GM12878 (cell line): ENCODE measurements around the gene CENPH. TPM values are rescaled to one million over a fixed set of nuclear protein-coding genes. Genes with fewer than 3 reads are reported as not detected.

ENCODE experiments used
- ATAC-seq: fragments of 200-7000 bp; cut with Tn5 transposase; 3 replicates; pipeline ENCODE4 v1.9.1; 2020; ENCODE audit warnings: mild to moderate bottlenecking, moderate library complexity
- BruUV-seq: library from RNA; stranded (reverse); fragments of 400-500 nt; replicated peaks from 2 replicates; lab custom pipeline; 2021; lab: Mats Ljungman, UMichigan
- CTCF ChIA-PET: fragments of 300-600 bp; sonication (Branson Sonifier 250); formaldehyde crosslinking; extraction: SDS; loops from one replicate; lab custom pipeline; 2021; ENCODE audit warnings: inconsistent platforms; lab: Yijun Ruan, JAX
- POLR2A ChIA-PET: fragments of 350-600 bp; formaldehyde crosslinking; extraction: SDS; loops from one replicate; lab custom pipeline; 2021; ENCODE audit warnings: inconsistent platforms; lab: Charles Lee
- RAD21 ChIA-PET: fragments of 300-600 bp; sonication (Branson Sonifier 250); formaldehyde crosslinking; loops from one replicate; lab custom pipeline; 2023; ENCODE audit warnings: antibody characterized with exemption; ENCODE audit not compliant: unreplicated experiment; lab: Charles Lee
- SMC1A ChIA-PET: fragments of 300-600 bp; sonication (Branson Sonifier 250); formaldehyde crosslinking; loops from one replicate; lab custom pipeline; 2023; ENCODE audit not compliant: unreplicated experiment, uncharacterized antibody; lab: Charles Lee
- DNase-seq: peaks from one replicate; pipeline ENCODE4 v3.0.0-alpha.2; 2011; ENCODE audit warnings: low read depth, low spot score
- FAIRE-seq: peaks from 3 replicates; lab custom pipeline; 2011; peaks lifted over from hg19 to GRCh38; lab: Jason Lieb, UNC
- H2AFZ ChIP-seq: 2 replicates; pipeline ENCODE4 v1.6.0; 2011; ENCODE audit warnings: low read depth, low read length, control low read depth; ENCODE audit not compliant: control insufficient read depth
- H3K27ac ChIP-seq: 2 replicates; pipeline ENCODE4 v1.5.1; 2011; ENCODE audit warnings: control low read depth; ENCODE audit not compliant: control insufficient read depth, insufficient read depth
- H3K27me3 ChIP-seq, 2 experiments: replicated peaks in 1 of 2; 2 replicates each; pipeline versions ENCODE4 v1.6.0 to v1.6.1; 2011; ENCODE audit warnings: low read length in 1 of 2; ENCODE audit not compliant: control insufficient read depth in 2 of 2, insufficient read depth in 2 of 2
- H3K36me3 ChIP-seq, 2 experiments: 2 replicates each; pipeline ENCODE4 v1.5.1; 2011; ENCODE audit warnings: low read length in 1 of 2; ENCODE audit not compliant: control insufficient read depth in 2 of 2, insufficient read depth in 2 of 2
- H3K4me1 ChIP-seq: 2 replicates; pipeline ENCODE4 v1.6.1; 2011; ENCODE audit warnings: mild to moderate bottlenecking, low read length, moderate library complexity, mixed read lengths; ENCODE audit not compliant: control insufficient read depth, insufficient read depth
- H3K4me2 ChIP-seq: 2 replicates; pipeline ENCODE4 v1.6.0; 2011; ENCODE audit warnings: control low read depth; ENCODE audit not compliant: control insufficient read depth, insufficient read depth
- H3K4me3 ChIP-seq: fragments of 200-600 bp; sonication (generic); 2 replicates; pipeline ENCODE4 v1.5.1; 2016
- H3K79me2 ChIP-seq: 2 replicates; pipeline ENCODE4 v1.6.0; 2011; ENCODE audit warnings: low read length; ENCODE audit not compliant: control insufficient read depth, insufficient read depth
- H3K9ac ChIP-seq: 2 replicates; pipeline ENCODE4 v1.8.0; 2011; ENCODE audit warnings: low read length, control low read depth, mixed read lengths; ENCODE audit not compliant: control insufficient read depth, insufficient read depth
- H3K9me3 ChIP-seq: replicated peaks from 3 replicates; pipeline ENCODE4 v1.5.1; 2011; ENCODE audit warnings: mild to moderate bottlenecking, low read length; ENCODE audit not compliant: control insufficient read depth, insufficient read depth
- H4K20me1 ChIP-seq: 2 replicates; pipeline ENCODE4 v1.6.0; 2011; ENCODE audit not compliant: control insufficient read depth, insufficient read depth
- ATF3 ChIP-seq: IDR thresholded peaks from 2 replicates; pipeline ENCODE4 v1.6.1; 2011; ENCODE audit warnings: low read depth, mild to moderate bottlenecking, low read length, moderate library complexity, borderline replicate concordance; ENCODE audit errors: extremely low read depth
- CBX3 ChIP-seq: fragments of 200-600 bp; sonication (generic); IDR thresholded peaks from 2 replicates; pipeline ENCODE4 v1.6.1; 2016; ENCODE audit warnings: low read depth, borderline replicate concordance
- CEBPB ChIP-seq, 2 experiments: fragments of 150-350 bp in 1 of 2; IDR thresholded peaks; 2 replicates each; pipeline ENCODE4 v1.6.1; 2012 to 2014; ENCODE audit warnings: low read depth in 2 of 2, low read length in 2 of 2, borderline replicate concordance in 1 of 2, inconsistent platforms in 1 of 2
- CHD2 ChIP-seq: IDR thresholded peaks from 2 replicates; pipeline ENCODE4 v1.6.1; 2011; ENCODE audit warnings: low read depth, low read length, improper control_type of control experiment, borderline replicate concordance
- MXI1 ChIP-seq: fragments of 150-350 bp; IDR thresholded peaks from 2 replicates; pipeline ENCODE4 v1.6.1; 2011; ENCODE audit warnings: low read depth, mild to moderate bottlenecking, inconsistent platforms, low read length, improper control_type of control experiment
- MYB ChIP-seq: fragments of 150-350 bp; IDR thresholded peaks from 2 replicates; pipeline ENCODE4 v1.6.1; 2014; ENCODE audit warnings: mild to moderate bottlenecking, low read depth, low read length, borderline replicate concordance
- SREBF2 ChIP-seq: IDR thresholded peaks from 2 replicates; pipeline ENCODE4 v1.6.1; 2012; ENCODE audit warnings: mild to moderate bottlenecking, low read length
- SUPT20H ChIP-seq: IDR thresholded peaks from 2 replicates; pipeline ENCODE4 v1.6.1; 2011; ENCODE audit warnings: low read depth, mild to moderate bottlenecking, low read length, moderate library complexity, borderline replicate concordance; ENCODE audit not compliant: control insufficient read depth
- TCF7 ChIP-seq: IDR thresholded peaks from 2 replicates; pipeline ENCODE4 v1.6.1; 2014; ENCODE audit warnings: antibody characterized with exemption, borderline replicate concordance
- ZBTB40 ChIP-seq: fragments of 450-650 bp; IDR thresholded peaks from 2 replicates; pipeline ENCODE4 v1.6.1; 2016; ENCODE audit warnings: mild to moderate bottlenecking, moderate library complexity, borderline replicate concordance
- ZNF592 ChIP-seq: fragments of 450-650 bp; IDR thresholded peaks from 2 replicates; pipeline ENCODE4 v1.6.1; 2017; ENCODE audit warnings: mild to moderate bottlenecking, moderate library complexity
- WGBS: methylation state at CpG from one replicate; pipeline ENCODE4 v1.1.6; 2016; ENCODE audit warnings: low lambda C conversion rate; ENCODE audit not compliant: insufficient replicate concordance, insufficient coverage; ENCODE audit errors: missing lambda C conversion rate; 5-methylcytosine and 5-hydroxymethylcytosine counted together
- in situ Hi-C: fragments of 300-500 bp; cut with MboI; formaldehyde crosslinking; loops from 9 replicates; pipeline ENCODE4 v1.14.3; 2018; ENCODE audit warnings: mixed read lengths
- intact Hi-C: fragments of 100-400 bp; cut with micrococcal nuclease; formaldehyde crosslinking; loops from one replicate; pipeline ENCODE4 v1.14.2; 2022; ENCODE audit not compliant: unreplicated experiment
- polyA plus RNA-seq, 11 experiments: library from polyadenylated mRNA; depleted of rRNA in 4 of 11; unstranded in 6 of 11; stranded (reverse) in 5 of 11; fragments of >200 nt; fragmentation: Nextera tagmentation in 4 of 11; fragmentation: Illumina TruSeq in 1 of 11; extraction: Ambion mirVana in 4 of 11; extraction: Trizol in 1 of 11; gene quantifications; 1 replicate in 1 of 11; 2 replicates in 10 of 11; pipeline versions ENCODE4 v1.2.1 to v1.2.3, GENCODE V29; 2011 to 2016; ENCODE audit warnings: inconsistent platforms in 2 of 11, missing spikeins in 2 of 11, low read depth in 1 of 11
- total RNA-seq, 4 experiments: library from RNA; depleted of rRNA in 3 of 4; stranded (reverse); fragments of >200 nt in 3 of 4; fragmentation: Illumina TruSeq in 1 of 4; extraction: Trizol in 1 of 4; gene quantifications; 2 replicates each; pipeline versions ENCODE4 v1.2.1 to v1.2.3, GENCODE V29; 2013 to 2021

CENPH gene
- total and polyA plus RNA-seq, 10 of the 15 experiments (the other 5 are each of a cell fraction or from before 2014, with no cell fraction given), result 7.3 to 65.6 (median 45.9) TPM

GRCh38 chr5:69237877-69238276 lies 48.5 kb downstream of the CENPH start (continued):
- TF ChIP-seq ZBTB40, result no peak
- TF ChIP-seq ATF3, result no peak
- TF ChIP-seq SREBF2, result no peak
- TF ChIP-seq TCF7, result no peak
- TF ChIP-seq SUPT20H, result no peak
- no peak for TF ChIP-seq MXI1

- no peak overlapping the region for H3K9ac ChIP-seq
- WGBS, result 87% methylated on average over 5 of the region's 6 CpGs
- POLR2A ChIA-PET, result interaction anchor here (0.6 kb wide), 2 partner anchors 142 to 196 kb away, joined by 3 to 4 read pairs; no protein-coding TSS in a partner anchor
- intact Hi-C loops (loop anchor here (5.0 to 10.0 kb wide), 2 partner anchors 126 to 147 kb away; partner anchors contain the start of genes AK6, RAD17, SLC30A5 and TAF9), in situ Hi-C loops (no loop called here)
- no peaks in the 10 kb centered on the region for H3K27me3 ChIP-seq
- FAIRE-seq (no peak), ATAC-seq (no peak), DNase-seq (no peak)
- CTCF ChIA-PET, result interaction anchor here (1.0 kb wide), 1 partner anchor 145 kb away, joined by 4 read pairs; the partner anchor contains the start of gene SLC30A5
- H3K79me2 ChIP-seq, result peaks cover 30% of the 10 kb centered on the region
- SMC1A ChIA-PET, result interaction anchor here (1.3 kb wide), 1 partner anchor 10 kb away, joined by 4 read pairs; no protein-coding TSS in a partner anchor
- H2AFZ ChIP-seq, result no peak overlapping the region
- no TSS peak for BruUV-seq
- H4K20me1 ChIP-seq, result no peaks in the 10 kb centered on the region
- RAD21 ChIA-PET, result no interaction called here
- no peak overlapping the region for H3K4me2 ChIP-seq
- no peak overlapping the region for H3K27ac ChIP-seq
- no peaks in the 10 kb centered on the region; the same call in 2 of the 3 replicates for H3K9me3 ChIP-seq
- H3K36me3 ChIP-seq, result peaks cover 0 to 6% of the 10 kb centered on the region in 2 experiments; a peak in 2 of 4 replicates
- no peak overlapping the region for H3K4me3 ChIP-seq
- H3K4me1 ChIP-seq, result no peaks in the 10 kb centered on the region; the same call in 1 of the 2 replicates
- TF ChIP-seq ZNF592, result no peak
- TF ChIP-seq CEBPB (IDR thresholded peaks at IDR 0.05; ENCODE audit: borderline replicate concordance in 1 of 2, low read depth in 2 of 2, low read length in 2 of 2), result no peak
- no peak for TF ChIP-seq MYB
- TF ChIP-seq CHD2, result no peak
- TF ChIP-seq CBX3, result no peak
These were observed 49.4 kb downstream of the CENPH start for GRCh38 chr5:69238760-69239251.
